ENCODE results near the gene QPCT. TPM values are rescaled to one million over a fixed set of nuclear protein-coding genes. Genes with fewer than 3 reads are reported as not detected.
"Not testable (repeated sequence)": the region's sequence is repeated elsewhere in the genome, so short reads cannot be mapped to it uniquely, and the experiment has no call there.

The QPCT gene
- total RNA-seq, 6 experiments from 2014 or later, result 4.4 to 7.2 (median 5.4) TPM

DNA sequence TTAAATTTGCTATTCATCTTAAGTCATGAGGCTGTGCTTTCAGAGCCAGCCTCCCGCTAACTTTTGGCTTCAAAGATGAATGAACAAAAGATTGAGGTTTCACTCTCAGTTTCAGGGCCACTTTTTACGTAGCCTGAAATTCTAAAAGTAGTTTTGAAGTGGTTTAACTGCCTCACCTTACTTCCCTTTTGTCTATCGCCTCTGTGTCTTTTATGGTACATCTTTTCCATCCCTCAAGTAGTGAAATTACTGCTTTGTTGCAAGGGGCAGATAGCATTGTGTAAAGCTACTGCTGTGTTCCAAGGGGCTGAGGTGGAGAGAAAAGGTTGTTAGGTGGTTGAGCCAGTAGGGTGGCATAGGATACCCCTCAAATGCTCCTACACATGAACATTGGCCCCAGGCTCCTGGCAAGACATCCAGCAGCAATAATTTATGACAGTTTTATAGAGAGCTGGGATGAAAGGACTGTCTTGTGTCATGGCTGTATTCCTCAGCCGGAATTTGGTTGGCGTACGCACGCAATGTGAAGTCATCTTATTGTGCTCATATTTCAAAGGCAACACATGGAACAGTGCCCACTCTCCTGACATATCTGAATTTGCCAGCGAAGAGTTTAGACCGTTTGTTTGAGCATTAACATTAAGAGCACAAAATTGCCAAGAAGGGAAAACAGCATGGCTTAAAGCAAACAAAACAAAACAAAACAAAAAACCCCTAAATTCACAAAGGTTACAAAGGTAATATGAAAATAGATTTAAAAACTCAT is 32.2 kb downstream of the QPCT start:
- Mint-ChIP-seq H3K4me3 (peak overlapping the region; percentile 62), H3K27me3 (ENCODE audit: insufficient read depth) (no peaks in the 10 kb centered on the region; the same call in 1 of the 2 replicates), H3K36me3 (ENCODE audit: low read depth) (no peaks in the 10 kb centered on the region), H3K27ac (peak overlapping the region; percentile 80), H3K4me1 (ENCODE audit: low read depth) (peaks cover 46% of the 10 kb centered on the region), H3K9me3 (no peaks in the 10 kb centered on the region)
- DNase-seq, result peak; percentile 89
- no peak for TF ChIP-seq CTCF (IDR thresholded peaks at IDR 0.05)

DNA sequence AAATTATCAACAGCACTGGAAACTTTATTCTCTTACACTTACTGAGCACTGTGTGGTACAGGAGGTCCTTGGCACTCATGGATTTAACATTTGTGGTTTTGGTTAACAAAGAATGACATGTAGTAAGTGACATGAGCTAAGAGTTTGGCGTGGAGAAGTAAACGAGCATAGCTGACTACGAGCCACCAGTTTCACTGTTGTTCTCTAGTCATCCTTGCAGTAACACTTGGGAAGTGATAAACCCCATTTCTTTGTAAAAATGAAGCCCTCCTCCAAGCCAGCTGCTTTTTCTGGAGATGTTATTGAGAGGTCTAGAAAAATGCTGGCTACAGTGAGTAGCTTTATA is 32.7 kb downstream of the QPCT start:
- Mint-ChIP-seq H3K27me3 (ENCODE audit: insufficient read depth) (no peaks in the 10 kb centered on the region), H3K9me3 (no peaks in the 10 kb centered on the region), H3K4me1 (ENCODE audit: low read depth) (peaks cover 46% of the 10 kb centered on the region), H3K4me3 (peak overlapping the region; percentile 62), H3K36me3 (ENCODE audit: low read depth) (no peaks in the 10 kb centered on the region), H3K27ac (peak overlapping the region; percentile 80)
- TF ChIP-seq CTCF (IDR thresholded peaks at IDR 0.05), result no peak
- peak; percentile 45 for DNase-seq

DNA sequence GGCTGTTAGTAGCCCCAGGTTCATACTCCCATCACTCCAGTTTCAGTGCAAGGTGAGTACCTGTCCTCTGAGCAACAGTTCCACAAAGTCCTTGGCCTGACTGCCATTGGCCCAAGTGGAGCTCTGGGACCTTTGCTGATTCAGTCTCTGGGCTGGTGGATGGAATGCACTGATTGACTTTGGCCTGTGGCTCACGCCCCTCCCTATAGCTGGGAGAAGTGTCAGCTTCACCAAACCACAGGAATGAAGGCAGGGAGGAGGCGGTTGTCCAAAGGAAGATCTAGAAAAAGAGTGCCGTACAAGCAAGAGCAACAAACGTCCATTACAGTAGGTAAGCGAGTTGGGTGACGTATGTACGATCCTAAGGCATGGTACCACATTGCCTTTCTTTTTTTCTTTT is 34.0 kb downstream of the QPCT start:
- Mint-ChIP-seq H3K4me3 (peak overlapping the region; percentile 27), H3K27ac (peak overlapping the region; percentile 64), H3K27me3 (ENCODE audit: insufficient read depth) (no peaks in the 10 kb centered on the region), H3K4me1 (ENCODE audit: low read depth) (peaks cover 46% of the 10 kb centered on the region), H3K36me3 (ENCODE audit: low read depth) (no peaks in the 10 kb centered on the region), H3K9me3 (no peaks in the 10 kb centered on the region)
- no peak for TF ChIP-seq CTCF (IDR thresholded peaks at IDR 0.05)
- DNase-seq, result peak; percentile 81

DNA sequence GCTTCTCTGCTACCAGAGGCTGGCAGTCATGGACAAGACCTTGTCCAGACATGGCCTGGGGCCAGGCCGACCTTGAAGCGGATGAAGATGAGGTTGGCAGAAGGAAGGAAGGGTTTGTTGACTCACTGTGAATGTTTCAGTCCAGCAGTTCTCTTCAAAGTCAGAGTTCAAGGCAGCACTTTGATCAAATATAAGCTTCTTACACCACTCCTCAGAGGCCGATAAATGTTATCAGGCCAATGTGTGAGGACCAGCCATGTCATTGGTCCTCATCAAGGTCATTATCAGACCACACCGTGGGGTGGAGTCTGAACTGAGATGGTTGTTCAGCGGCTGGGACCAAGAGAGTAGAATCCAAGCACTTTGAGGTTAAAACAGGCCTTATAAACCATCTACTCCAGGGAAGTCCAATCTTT is 35.5 kb downstream of the QPCT start:
- no peak for DNase-seq
- no peak for TF ChIP-seq CTCF (IDR thresholded peaks at IDR 0.05)
- no peaks in the 10 kb centered on the region for H3K9me3 Mint-ChIP-seq
- peaks cover 46% of the 10 kb centered on the region for H3K4me1 Mint-ChIP-seq (ENCODE audit: low read depth)
- H3K4me3 Mint-ChIP-seq, result no peak overlapping the region
- H3K27me3 Mint-ChIP-seq (ENCODE audit: insufficient read depth), result no peaks in the 10 kb centered on the region
- H3K27ac Mint-ChIP-seq, result no peak overlapping the region; the same call in 1 of the 2 replicates
- no peaks in the 10 kb centered on the region for H3K36me3 Mint-ChIP-seq (ENCODE audit: low read depth)

DNA sequence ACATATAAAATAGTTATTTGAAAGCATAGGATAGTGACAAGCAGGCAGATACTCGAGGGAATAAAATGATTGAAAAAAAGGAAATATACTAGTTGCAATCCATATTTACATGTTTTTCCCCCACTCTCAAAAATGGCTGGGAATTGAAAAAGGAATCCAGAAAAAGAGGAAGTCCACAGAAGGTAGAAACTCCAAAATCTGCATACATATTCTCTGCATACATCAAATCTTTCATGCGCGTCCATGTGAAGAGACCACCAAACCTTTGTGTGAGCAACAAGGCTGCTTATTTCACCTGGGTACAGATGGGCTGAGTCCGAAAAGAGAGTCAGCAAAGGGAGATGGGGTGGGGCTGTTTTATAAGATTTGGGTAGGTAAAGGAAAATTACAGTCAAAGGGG is 36.4 kb downstream of the QPCT start:
- peaks cover 43% of the 10 kb centered on the region for H3K4me1 Mint-ChIP-seq (ENCODE audit: low read depth)
- H3K27me3 Mint-ChIP-seq (ENCODE audit: insufficient read depth); H3K9me3 Mint-ChIP-seq; H3K27ac Mint-ChIP-seq; DNase-seq; H3K4me3 Mint-ChIP-seq; H3K36me3 Mint-ChIP-seq (ENCODE audit: low read depth): not testable (repeated sequence)

DNA sequence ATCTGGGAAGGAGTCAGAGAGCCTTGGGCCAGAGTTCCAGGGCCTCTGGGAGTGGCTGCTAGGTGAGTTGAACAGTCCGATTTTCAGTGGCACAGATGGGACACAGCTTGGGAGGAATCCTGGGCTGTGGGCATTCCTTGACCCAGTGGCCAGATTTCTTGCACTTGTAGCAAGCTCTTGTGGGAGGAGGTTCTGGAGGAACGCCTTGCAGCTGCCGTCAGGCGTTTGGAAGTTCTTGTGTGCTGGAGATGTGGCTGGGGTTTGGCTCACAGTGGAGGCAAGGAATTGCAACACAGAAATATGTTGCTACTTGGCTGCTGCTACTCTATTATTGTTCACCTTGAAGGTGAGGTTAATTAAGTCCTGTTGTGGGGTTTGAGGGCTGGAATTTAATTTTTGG is 39.8 kb downstream of the QPCT start:
- not testable (repeated sequence) for H3K27me3 Mint-ChIP-seq (ENCODE audit: insufficient read depth); DNase-seq; H3K27ac Mint-ChIP-seq; H3K4me3 Mint-ChIP-seq; H3K4me1 Mint-ChIP-seq (ENCODE audit: low read depth); H3K36me3 Mint-ChIP-seq (ENCODE audit: low read depth); H3K9me3 Mint-ChIP-seq
